Measurements from ENCODE around the gene RIN3.

DNA sequence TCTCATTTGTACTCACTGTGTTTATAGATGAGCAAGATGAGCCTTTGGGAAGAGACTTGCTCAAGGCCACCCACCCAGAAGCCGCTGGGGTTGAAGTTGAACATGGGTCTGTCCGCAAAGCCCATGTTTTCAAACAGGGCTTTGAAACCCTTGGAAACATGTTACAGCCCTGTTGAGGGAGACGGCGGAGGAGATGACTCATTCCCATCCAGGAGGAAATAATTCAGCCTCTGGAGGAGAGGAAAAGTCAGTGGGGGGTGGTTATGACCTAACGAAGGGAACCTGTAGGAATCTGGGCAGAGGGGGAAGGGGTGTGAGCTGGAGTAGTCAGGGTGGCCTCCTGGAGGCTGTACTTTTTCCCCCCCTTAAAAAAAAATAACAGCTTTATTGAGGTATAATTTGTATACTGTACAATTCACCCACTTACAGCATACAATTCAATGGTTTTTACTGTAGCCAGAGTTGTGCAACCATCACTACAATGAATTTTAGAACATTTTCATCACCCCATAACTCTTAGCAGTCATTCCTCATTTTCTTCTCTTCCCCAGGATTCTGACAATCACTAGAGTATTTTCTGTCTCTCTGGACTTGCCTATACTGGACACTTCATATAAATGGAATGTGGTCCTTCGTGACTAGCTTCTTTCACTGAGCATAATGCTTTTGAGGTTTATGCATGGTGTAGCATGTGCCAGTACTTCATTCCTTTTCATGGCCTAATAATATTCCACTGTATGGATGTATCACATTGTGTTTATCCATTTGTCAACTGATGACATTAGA, 1.9 kb upstream of the RIN3 start:
- TF ChIP-seq, protein P1, sequence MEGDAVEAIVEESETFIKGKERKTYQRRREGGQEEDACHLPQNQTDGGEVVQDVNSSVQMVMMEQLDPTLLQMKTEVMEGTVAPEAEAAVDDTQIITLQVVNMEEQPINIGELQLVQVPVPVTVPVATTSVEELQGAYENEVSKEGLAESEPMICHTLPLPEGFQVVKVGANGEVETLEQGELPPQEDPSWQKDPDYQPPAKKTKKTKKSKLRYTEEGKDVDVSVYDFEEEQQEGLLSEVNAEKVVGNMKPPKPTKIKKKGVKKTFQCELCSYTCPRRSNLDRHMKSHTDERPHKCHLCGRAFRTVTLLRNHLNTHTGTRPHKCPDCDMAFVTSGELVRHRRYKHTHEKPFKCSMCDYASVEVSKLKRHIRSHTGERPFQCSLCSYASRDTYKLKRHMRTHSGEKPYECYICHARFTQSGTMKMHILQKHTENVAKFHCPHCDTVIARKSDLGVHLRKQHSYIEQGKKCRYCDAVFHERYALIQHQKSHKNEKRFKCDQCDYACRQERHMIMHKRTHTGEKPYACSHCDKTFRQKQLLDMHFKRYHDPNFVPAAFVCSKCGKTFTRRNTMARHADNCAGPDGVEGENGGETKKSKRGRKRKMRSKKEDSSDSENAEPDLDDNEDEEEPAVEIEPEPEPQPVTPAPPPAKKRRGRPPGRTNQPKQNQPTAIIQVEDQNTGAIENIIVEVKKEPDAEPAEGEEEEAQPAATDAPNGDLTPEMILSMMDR (IDR thresholded peaks at IDR 0.05 in 8 of 11, conservative IDR thresholded peaks at IDR 0.05 in 3 of 11), result no peak
- no peak for TF ChIP-seq POLR2AphosphoS5 (IDR thresholded peaks at IDR 0.05)

Measured in spleen (tissue), 7 donors.